K562 (cell line): Measurements from ENCODE around the gene CCDC88A. TPM values are rescaled to one million over a fixed set of nuclear protein-coding genes. Genes with fewer than 3 reads are reported as not detected.

Source experiments
- BDP1 ChIP-seq: IDR thresholded peaks from 3 replicates; pipeline ENCODE4 v1.6.1; 2011; ENCODE audit not compliant: insufficient read length, insufficient read depth
- CBX8 ChIP-seq: fragments of 200-600 bp; sonication (generic); IDR thresholded peaks from 2 replicates; pipeline ENCODE4 v1.6.1; 2012; ENCODE audit warnings: borderline replicate concordance, mixed run types, low read depth, mild to moderate bottlenecking, moderate library complexity, mixed read lengths, low read length, control low read depth, inconsistent platforms; ENCODE audit not compliant: poor library complexity, severe bottlenecking; ENCODE audit errors: extremely low read depth
- CCNT2 ChIP-seq: IDR thresholded peaks from 2 replicates; pipeline ENCODE4 v1.6.1; 2011; ENCODE audit warnings: borderline replicate concordance, low read depth, mild to moderate bottlenecking, moderate library complexity, mixed read lengths, low read length; ENCODE audit not compliant: insufficient read length; ENCODE audit errors: extremely low read depth
- FOXA3 ChIP-seq, 2 experiments: fragments of 450-650 bp in 1 of 2; sonication (generic) in 1 of 2; formaldehyde crosslinking; IDR thresholded peaks in 1 of 2; conservative IDR thresholded peaks in 1 of 2; 2 replicates each; pipeline versions ENCODE4 v1.4.0 to v1.8.0; 2020 to 2022; ENCODE audit warnings: mild to moderate bottlenecking in 2 of 2, missing genetic modification reagents in 1 of 2
- GABPB1 ChIP-seq: sonication (generic); formaldehyde crosslinking; IDR thresholded peaks from 2 replicates; pipeline ENCODE4 v1.8.0; 2022; ENCODE audit warnings: mild to moderate bottlenecking, missing genetic modification reagents
- KDM1A ChIP-seq, 2 experiments: fragments of 450-650 bp; IDR thresholded peaks; 2 replicates each; pipeline ENCODE4 v1.6.1; 2016; ENCODE audit warnings: mild to moderate bottlenecking in 2 of 2
- MBD1 ChIP-seq: fragments of 250-450 bp; sonication (Bioruptor Pico); IDR thresholded peaks from 2 replicates; pipeline ENCODE4 v1.8.0; 2022; ENCODE audit warnings: inconsistent platforms
- MLLT1 ChIP-seq, 2 experiments: fragments of 450-650 bp; IDR thresholded peaks; 2 replicates each; pipeline ENCODE4 v1.6.1; 2016
- NFIC ChIP-seq: fragments of 450-650 bp; IDR thresholded peaks from 2 replicates; pipeline ENCODE4 v1.6.1; 2017; ENCODE audit warnings: mild to moderate bottlenecking, inconsistent platforms
- NR2F6 ChIP-seq: fragments of 450-650 bp; formaldehyde crosslinking; IDR thresholded peaks from 2 replicates; pipeline ENCODE4 v1.4.0; 2020; ENCODE audit warnings: mild to moderate bottlenecking
- SAFB2 ChIP-seq: fragments of 200-400 bp; formaldehyde crosslinking; IDR thresholded peaks from 2 replicates; pipeline ENCODE4 v1.6.1; 2018; ENCODE audit warnings: borderline replicate concordance, low read length, low read depth, moderate library complexity; ENCODE audit not compliant: severe bottlenecking
- SMARCE1 ChIP-seq: fragments of 450-650 bp; IDR thresholded peaks from 2 replicates; pipeline ENCODE4 v1.7.1; 2016; ENCODE audit warnings: mild to moderate bottlenecking
- SOX6 ChIP-seq: fragments of 450-650 bp; IDR thresholded peaks from 2 replicates; pipeline ENCODE4 v1.6.1; 2014; ENCODE audit warnings: mild to moderate bottlenecking
- ZBTB9 ChIP-seq: fragments of 450-650 bp; formaldehyde crosslinking; IDR thresholded peaks from 2 replicates; pipeline ENCODE4 v1.4.0; 2020; ENCODE audit warnings: mild to moderate bottlenecking, moderate library complexity
- ZC3H4 ChIP-seq: sonication (generic); formaldehyde crosslinking; IDR thresholded peaks from 2 replicates; pipeline ENCODE4 v1.9.0; 2021; ENCODE audit warnings: missing genetic modification reagents, borderline replicate concordance
- ZFP91 ChIP-seq: sonication (generic); formaldehyde crosslinking; IDR thresholded peaks from 2 replicates; pipeline ENCODE4 v1.8.0; 2022; ENCODE audit warnings: mild to moderate bottlenecking, missing genetic modification reagents
- ZFPM2 ChIP-seq: fragments of 250-450 bp; sonication (Bioruptor Pico); IDR thresholded peaks from 2 replicates; pipeline ENCODE4 v1.5.1; 2022; ENCODE audit warnings: mild to moderate bottlenecking
- ZNF12 ChIP-seq: sonication (generic); formaldehyde crosslinking; IDR thresholded peaks from 2 replicates; pipeline ENCODE4 v1.4.0; 2020; ENCODE audit warnings: mild to moderate bottlenecking, missing genetic modification reagents
- ZNF217 ChIP-seq: sonication (generic); formaldehyde crosslinking; IDR thresholded peaks from 2 replicates; pipeline ENCODE4 v1.8.0; 2022; ENCODE audit warnings: mild to moderate bottlenecking, missing genetic modification reagents
- ZNF584 ChIP-seq: fragments of 200-800 bp; sonication (Bioruptor generic); IDR thresholded peaks from 2 replicates; pipeline ENCODE4 v1.6.1; 2016; ENCODE audit warnings: low read depth, mild to moderate bottlenecking, missing genetic modification characterization, missing compliant biosample characterization
- ZNF696 ChIP-seq: fragments of 250-450 bp; sonication (Bioruptor Pico); conservative IDR thresholded peaks from 2 replicates; pipeline ENCODE4 v1.4.0; 2020; ENCODE audit warnings: mild to moderate bottlenecking, moderate library complexity
- polyA plus RNA-seq, 8 experiments: library from polyadenylated mRNA; depleted of rRNA in 4 of 8; stranded (reverse) in 5 of 8; unstranded in 3 of 8; fragments of >200 nt; fragmentation: Nextera tagmentation in 2 of 8; fragmentation: Illumina TruSeq in 1 of 8; extraction: Ambion mirVana in 2 of 8; extraction: Trizol in 1 of 8; gene quantifications; 2 replicates each; pipeline versions ENCODE4 v1.2.1 to v1.2.3, GENCODE V29; 2011 to 2014; ENCODE audit warnings: inconsistent platforms in 1 of 8, missing spikeins in 1 of 8
- total RNA-seq, 7 experiments: library from RNA; depleted of rRNA in 6 of 7; stranded (reverse); fragments of >200 nt in 6 of 7; fragmentation: Illumina TruSeq in 2 of 7; extraction: Trizol in 2 of 7; gene quantifications; 2 replicates each; pipeline versions ENCODE4 v1.2.1 to v1.2.3, GENCODE V29; 2011 to 2021; ENCODE audit warnings: low replicate concordance in 1 of 7

The CCDC88A gene
- total and polyA plus RNA-seq, 9 of the 15 experiments (the other 6 are each of a cell fraction or from before 2014, with no cell fraction given) = 29.3 to 102 (median 55.6) TPM

GRCh38 chr2:55282110-55282917, 137.3 kb downstream of the CCDC88A start (continued):
- TF ChIP-seq MLLT1 (IDR thresholded peaks at IDR 0.05) (peak in 1 of 2 experiments; percentile 92; a peak in 2 of 4 replicates), GABPB1 (CRISPR knock-in tag) (peak; percentile 72), ZC3H4 (no peak), SMARCE1 (0 out of 2 replicates have a peak, but pooled peaks have one; percentile 10), ZNF12 (CRISPR knock-in tag) (0 out of 2 replicates have a peak, but pooled peaks have one; percentile 12), SOX6 (no peak), NR2F6 (CRISPR knock-in tag) (no peak), ZFPM2 (no peak), ZBTB9 (CRISPR knock-in tag) (peak; percentile 72; the same call in 1 of the 2 replicates), BDP1 (no peak), NFIC (peak; percentile 58), SAFB2 (no peak), CBX8 (no peak), KDM1A (IDR thresholded peaks at IDR 0.05) (no peak), FOXA3 (CRISPR knock-in tag; conservative IDR thresholded peaks at IDR 0.05 in 1 of 2, IDR thresholded peaks at IDR 0.05 in 1 of 2) (0 out of 4 replicates have a peak, but pooled peaks of 1 of the 2 experiments have one; percentile 14), ZFP91 (CRISPR knock-in tag) (0 out of 2 replicates have a peak, but pooled peaks have one; percentile 59), MBD1 (CRISPR knock-in tag) (no peak), ZNF696 (CRISPR knock-in tag) (no peak), ZNF584 (CRISPR knock-in tag) (no peak), ZNF217 (CRISPR knock-in tag) (no peak), CCNT2 (peak; percentile 68)
